T-helper 2 cell treated with Interferon-gamma antibody and Interleukin-4, amounts not matched to agents 5 μg/mL and 100 μg/mL, for 36 hours (primary cell): ENCODE measurements around the gene NFE2.

Source experiments
- DNase-seq: peaks from one replicate; pipeline ENCODE4 v3.0.0; 2021; ENCODE audit warnings: low spot score
- H3K27ac Mint-ChIP-seq: one replicate; pipeline ENCODE4 v1.8.0; 2021; ENCODE audit warnings: mild to moderate bottlenecking, mixed read lengths
- H3K27me3 Mint-ChIP-seq: one replicate; pipeline ENCODE4 v1.8.0; 2021; ENCODE audit warnings: low read depth, mixed read lengths
- H3K36me3 Mint-ChIP-seq: one replicate; pipeline ENCODE4 v1.8.0; 2021; ENCODE audit warnings: low read depth, mixed read lengths
- H3K4me1 Mint-ChIP-seq: one replicate; pipeline ENCODE4 v1.8.0; 2021; ENCODE audit warnings: low read depth, mixed read lengths
- H3K4me3 Mint-ChIP-seq: one replicate; pipeline ENCODE4 v1.8.0; 2022; ENCODE audit warnings: mild to moderate bottlenecking, moderate library complexity, mixed read lengths
- H3K9me3 Mint-ChIP-seq: one replicate; pipeline ENCODE4 v1.8.0; 2021; ENCODE audit warnings: mixed read lengths

The NFE2 gene

GRCh38 chr12:54300732-54301427 is at the start of gene NFE2:
TSS of gene NFE2 (minus strand) at chr12:54301015. CDS start at chr12:54295248, 5,767 bp downstream.
- Mint-ChIP-seq H3K27me3 (peaks cover 68% of the 10 kb centered on the region), H3K27ac (no peak within 1 kb of the TSS), H3K4me3 (peak within 1 kb of the TSS; percentile 39), H3K9me3 (no peaks in the 10 kb centered on the region), H3K36me3 (no peaks in the 10 kb centered on the region), H3K4me1 (peaks cover 21% of the 10 kb centered on the region)
- no peak for DNase-seq

GRCh38 chr12:54349679-54350078 is 48.9 kb upstream of the NFE2 start:
- no peak overlapping the region for H3K4me3 Mint-ChIP-seq
- no peaks in the 10 kb centered on the region for H3K27me3 Mint-ChIP-seq
- no peak for DNase-seq
- no peaks in the 10 kb centered on the region for H3K9me3 Mint-ChIP-seq
- H3K27ac Mint-ChIP-seq = no peak overlapping the region
- peaks cover 15% of the 10 kb centered on the region for H3K4me1 Mint-ChIP-seq
- H3K36me3 Mint-ChIP-seq = peaks cover 50% of the 10 kb centered on the region

DNA sequence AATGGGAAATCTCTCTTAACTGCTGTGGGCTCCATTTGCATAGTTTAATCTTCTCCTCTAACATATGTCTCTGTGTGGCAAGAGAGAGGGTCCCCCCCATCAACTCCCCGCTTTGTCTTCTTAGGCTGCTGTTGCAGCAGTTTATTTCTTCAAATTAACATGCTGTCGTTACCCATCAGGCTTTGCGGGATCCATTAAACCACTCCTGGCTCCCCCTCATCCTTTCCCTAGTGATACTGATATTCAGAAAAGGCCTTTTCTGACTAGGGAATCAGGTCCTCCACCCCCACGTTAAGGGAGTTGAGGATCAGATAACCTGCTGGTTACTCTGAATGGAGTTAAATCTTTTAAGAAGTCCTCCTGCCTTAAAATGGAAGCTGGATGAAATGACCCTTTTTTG is 48.2 kb upstream of the NFE2 start:
- H3K36me3 Mint-ChIP-seq = peaks cover 50% of the 10 kb centered on the region
- no peak overlapping the region for H3K4me3 Mint-ChIP-seq
- H3K4me1 Mint-ChIP-seq = peaks cover 15% of the 10 kb centered on the region
- no peak for DNase-seq
- H3K27me3 Mint-ChIP-seq = no peaks in the 10 kb centered on the region
- H3K9me3 Mint-ChIP-seq = no peaks in the 10 kb centered on the region
- H3K27ac Mint-ChIP-seq = no peak overlapping the region

DNA sequence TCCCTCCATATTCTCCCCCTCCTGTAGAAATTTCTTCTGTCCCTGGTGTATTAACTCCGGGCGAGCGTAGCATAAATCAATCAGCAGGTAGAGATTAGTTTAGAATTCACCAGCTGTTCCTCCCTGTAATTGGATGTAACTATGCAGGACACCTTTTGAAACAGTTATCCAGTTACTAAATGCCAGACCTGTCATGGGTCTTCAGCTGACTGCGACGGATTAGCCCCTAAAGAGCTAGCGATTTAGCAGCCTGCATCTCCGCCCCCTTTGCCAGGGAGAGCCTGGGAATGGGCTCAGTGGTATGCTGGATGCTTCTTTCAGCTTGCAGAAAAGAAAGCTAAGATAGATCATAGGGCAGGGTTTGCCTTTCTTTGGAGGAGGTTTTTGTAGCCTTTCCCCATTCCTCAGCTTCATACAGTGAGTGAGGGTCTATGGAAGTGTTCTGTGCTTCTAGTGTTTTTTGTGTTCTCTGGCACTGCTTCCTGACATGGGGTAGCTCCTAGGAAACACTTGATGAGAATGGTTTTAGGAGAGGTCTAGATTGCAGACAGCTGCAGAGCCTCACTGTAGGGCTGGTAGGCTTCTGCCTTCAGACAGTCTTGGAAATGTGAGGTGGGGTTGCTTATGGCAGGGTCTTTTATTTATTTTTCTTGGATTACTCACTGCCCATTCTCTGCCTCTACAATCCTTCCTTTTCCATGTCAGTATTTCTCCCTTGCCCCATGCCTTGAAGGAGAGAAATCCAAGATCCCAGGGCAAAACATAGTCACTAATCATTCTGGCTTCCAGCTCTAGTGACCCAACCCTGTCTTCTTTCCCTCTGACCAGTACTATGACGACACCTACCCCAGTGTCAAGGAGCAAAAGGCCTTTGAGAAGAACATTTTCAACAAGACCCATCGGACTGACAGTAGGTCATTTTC is 40.8 kb upstream of the NFE2 start:
- peaks cover 30% of the 10 kb centered on the region for H3K36me3 Mint-ChIP-seq
- no peak for DNase-seq
- no peaks in the 10 kb centered on the region for H3K4me1 Mint-ChIP-seq
- no peaks in the 10 kb centered on the region for H3K9me3 Mint-ChIP-seq
- H3K27me3 Mint-ChIP-seq = no peaks in the 10 kb centered on the region
- H3K27ac Mint-ChIP-seq = no peak overlapping the region
- H3K4me3 Mint-ChIP-seq = no peak overlapping the region

DNA sequence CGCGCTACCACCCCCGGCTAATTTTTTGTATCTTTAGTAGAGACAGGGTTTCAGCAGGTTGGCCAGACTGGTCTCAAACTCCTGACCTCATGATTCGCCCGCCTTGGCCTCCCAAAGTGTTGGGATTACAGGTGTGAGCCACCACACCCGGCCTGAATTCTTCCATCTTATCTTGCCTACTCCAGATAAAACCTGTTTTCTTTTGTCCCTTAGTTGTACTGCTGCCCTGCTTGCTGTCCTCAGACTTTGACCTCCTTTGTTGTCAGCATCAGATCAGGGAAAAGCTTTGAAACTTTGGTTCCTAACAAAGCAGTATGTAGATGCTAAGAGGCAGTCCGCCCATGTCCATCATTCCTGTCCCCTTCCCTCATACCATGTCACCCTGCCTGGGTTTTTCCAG is 40.0 kb upstream of the NFE2 start:
- H3K27ac Mint-ChIP-seq = no peak overlapping the region
- H3K4me1 Mint-ChIP-seq = no peaks in the 10 kb centered on the region
- no peak overlapping the region for H3K4me3 Mint-ChIP-seq
- DNase-seq = no peak
- no peaks in the 10 kb centered on the region for H3K27me3 Mint-ChIP-seq
- H3K36me3 Mint-ChIP-seq = peaks cover 30% of the 10 kb centered on the region
- no peaks in the 10 kb centered on the region for H3K9me3 Mint-ChIP-seq

- no peak overlapping the region for H3K27ac Mint-ChIP-seq
- no peak for DNase-seq
- H3K4me3 Mint-ChIP-seq = no peak overlapping the region
- peaks cover 23% of the 10 kb centered on the region for H3K36me3 Mint-ChIP-seq
- no peaks in the 10 kb centered on the region for H3K27me3 Mint-ChIP-seq
- no peaks in the 10 kb centered on the region for H3K9me3 Mint-ChIP-seq
- H3K4me1 Mint-ChIP-seq = peaks cover 3% of the 10 kb centered on the region
Measured at GRCh38 chr12:54338698-54339296, 38.0 kb upstream of the NFE2 start.

GRCh38 chr12:54337854-54338650 is 37.2 kb upstream of the NFE2 start:
- Mint-ChIP-seq H3K36me3 (peaks cover 18% of the 10 kb centered on the region), H3K27ac (no peak overlapping the region), H3K4me3 (no peak overlapping the region), H3K4me1 (peaks cover 9% of the 10 kb centered on the region), H3K27me3 (no peaks in the 10 kb centered on the region), H3K9me3 (no peaks in the 10 kb centered on the region)
- no peak for DNase-seq

DNA sequence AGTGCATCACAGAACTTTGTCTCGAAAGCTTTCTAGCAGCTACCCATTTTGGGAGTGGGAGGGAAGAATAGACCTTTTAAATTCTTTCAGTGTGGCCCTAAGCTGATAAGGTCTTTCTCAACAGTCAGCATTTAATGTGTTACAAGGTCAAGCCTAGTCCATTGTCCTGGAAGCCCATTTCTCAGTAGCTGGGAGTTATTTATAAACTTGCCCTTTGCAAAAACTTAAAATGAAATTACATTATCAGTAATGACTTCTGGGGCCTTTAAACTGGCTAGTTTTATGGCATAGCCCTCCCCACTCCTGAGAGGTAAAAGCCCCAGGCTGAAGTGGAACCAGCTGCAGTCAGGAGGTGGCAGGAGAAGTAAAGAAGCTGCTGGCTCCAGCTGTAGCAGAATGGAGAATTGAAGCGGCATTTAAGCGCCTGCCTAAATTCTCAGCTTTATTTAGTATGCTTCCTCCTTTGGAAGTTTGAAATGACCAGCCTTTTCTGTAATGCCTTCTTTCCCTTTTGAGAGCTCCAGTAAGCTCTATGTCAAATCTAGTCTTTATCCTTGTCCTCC is 36.5 kb upstream of the NFE2 start:
- H3K36me3 Mint-ChIP-seq = peaks cover 13% of the 10 kb centered on the region
- no peaks in the 10 kb centered on the region for H3K27me3 Mint-ChIP-seq
- DNase-seq = no peak
- H3K9me3 Mint-ChIP-seq = no peaks in the 10 kb centered on the region
- no peak overlapping the region for H3K4me3 Mint-ChIP-seq
- no peak overlapping the region for H3K27ac Mint-ChIP-seq
- H3K4me1 Mint-ChIP-seq = peaks cover 9% of the 10 kb centered on the region

DNA sequence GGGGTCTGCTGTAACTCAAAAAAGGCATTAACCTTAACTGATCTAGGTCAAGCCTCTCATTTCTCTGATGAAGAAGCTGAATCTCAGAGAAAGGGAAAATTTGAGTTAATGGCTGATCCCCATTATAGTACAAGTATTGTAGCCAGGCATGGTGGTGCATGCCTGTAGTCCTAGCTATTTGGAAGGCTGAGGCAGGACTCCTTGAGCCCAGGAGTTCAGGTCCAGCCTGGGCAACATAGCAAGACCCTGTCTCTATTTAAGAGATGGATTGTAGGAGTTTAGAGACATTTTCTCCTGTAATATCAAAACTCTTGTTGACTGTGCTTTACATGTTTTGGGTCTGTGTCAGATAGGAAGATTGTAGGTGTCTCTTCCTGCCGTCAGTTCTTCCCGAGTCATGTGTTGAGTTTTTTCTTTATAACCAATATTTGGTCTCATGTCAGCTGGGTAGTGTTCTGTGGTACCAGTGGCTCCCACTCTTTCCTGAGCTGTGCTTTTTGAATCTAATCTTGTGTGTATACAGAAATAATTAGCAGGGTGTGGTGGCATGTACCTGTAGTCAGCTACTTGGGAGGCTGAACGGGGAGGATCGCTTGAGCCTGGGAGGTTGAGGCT is 32.7 kb upstream of the NFE2 start:
- Mint-ChIP-seq H3K9me3 (no peaks in the 10 kb centered on the region), H3K36me3 (peaks cover 8% of the 10 kb centered on the region), H3K4me3 (peak overlapping the region; percentile 11), H3K4me1 (peaks cover 37% of the 10 kb centered on the region), H3K27ac (no peak overlapping the region), H3K27me3 (no peaks in the 10 kb centered on the region)
- DNase-seq = peak; percentile 16

- Mint-ChIP-seq H3K27ac (peak overlapping the region; percentile 26), H3K4me3 (peak overlapping the region; percentile 62), H3K4me1 (peaks cover 44% of the 10 kb centered on the region), H3K27me3 (no peaks in the 10 kb centered on the region), H3K36me3 (peaks cover 8% of the 10 kb centered on the region), H3K9me3 (no peaks in the 10 kb centered on the region)
- no peak for DNase-seq
Measured at GRCh38 chr12:54331461-54331860, 30.6 kb upstream of the NFE2 start.

- Mint-ChIP-seq H3K4me1 (peaks cover 49% of the 10 kb centered on the region), H3K4me3 (peak overlapping the region; percentile 62), H3K9me3 (no peaks in the 10 kb centered on the region), H3K27ac (peak overlapping the region; percentile 79), H3K36me3 (peaks cover 8% of the 10 kb centered on the region), H3K27me3 (no peaks in the 10 kb centered on the region)
- no peak for DNase-seq
Measured at GRCh38 chr12:54330442-54330841, 29.6 kb upstream of the NFE2 start.

- peak overlapping the region; percentile 37 for H3K27ac Mint-ChIP-seq
- no peaks in the 10 kb centered on the region for H3K9me3 Mint-ChIP-seq
- H3K4me3 Mint-ChIP-seq = no peak overlapping the region
- peaks cover 14% of the 10 kb centered on the region for H3K36me3 Mint-ChIP-seq
- H3K4me1 Mint-ChIP-seq = peaks cover 46% of the 10 kb centered on the region
- H3K27me3 Mint-ChIP-seq = no peaks in the 10 kb centered on the region
- no peak for DNase-seq
Measured at GRCh38 chr12:54329759-54330158, 28.9 kb upstream of the NFE2 start.
